K562 (cell line): ENCODE data around the gene PYHIN1. TPM values are rescaled to one million over a fixed set of nuclear protein-coding genes. Genes with fewer than 3 reads are reported as not detected.

Source experiments
- BCL6 ChIP-seq: fragments of 250-450 bp; sonication (Bioruptor Pico); IDR thresholded peaks from 2 replicates; pipeline ENCODE4 v1.4.0; 2020
- CBFB ChIP-seq: sonication (generic); formaldehyde crosslinking; IDR thresholded peaks from 2 replicates; pipeline ENCODE4 v1.4.0; 2020; ENCODE audit warnings: mild to moderate bottlenecking, missing genetic modification reagents
- CCAR2 ChIP-seq: fragments of 200-400 bp; formaldehyde crosslinking; IDR thresholded peaks from 2 replicates; pipeline ENCODE4 v1.6.1; 2017; ENCODE audit warnings: mild to moderate bottlenecking, low read depth, low read length
- L3MBTL2 ChIP-seq: fragments of 450-650 bp; IDR thresholded peaks from 2 replicates; pipeline ENCODE4 v1.6.1; 2016; ENCODE audit warnings: mild to moderate bottlenecking, moderate library complexity
- NBN ChIP-seq: fragments of 450-650 bp; IDR thresholded peaks from 2 replicates; pipeline ENCODE4 v1.6.1; 2016; ENCODE audit warnings: low read depth, mild to moderate bottlenecking
- NONO ChIP-seq, 2 experiments: fragments of 200-400 bp in 1 of 2; fragments of 450-650 bp in 1 of 2; formaldehyde crosslinking in 1 of 2; IDR thresholded peaks; 2 replicates each; pipeline ENCODE4 v1.6.1; 2017; ENCODE audit warnings: low read depth in 2 of 2, mild to moderate bottlenecking in 2 of 2, moderate library complexity in 2 of 2, low read length in 1 of 2
- NR2C1 ChIP-seq, 2 experiments: fragments of 450-650 bp; IDR thresholded peaks; 2 replicates each; pipeline ENCODE4 v1.6.1; 2017; ENCODE audit warnings: mild to moderate bottlenecking in 2 of 2, antibody characterized with exemption in 1 of 2, inconsistent platforms in 1 of 2, missing compliant biosample characterization in 1 of 2, missing genetic modification characterization in 1 of 2
- SIRT6 ChIP-seq: IDR thresholded peaks from one replicate; pipeline ENCODE4 v1.6.1; 2012; ENCODE audit warnings: low read depth, mild to moderate bottlenecking, control low read depth, inconsistent platforms, low read length, moderate library complexity
- SMAD2 ChIP-seq: fragments of 150-350 bp; IDR thresholded peaks from 2 replicates; pipeline ENCODE4 v1.6.1; 2014; ENCODE audit warnings: low read depth, mild to moderate bottlenecking, low read length
- SOX6 ChIP-seq: fragments of 450-650 bp; IDR thresholded peaks from 2 replicates; pipeline ENCODE4 v1.6.1; 2014; ENCODE audit warnings: mild to moderate bottlenecking
- SUPT5H ChIP-seq: fragments of 450-650 bp; IDR thresholded peaks from 2 replicates; pipeline ENCODE4 v1.6.1; 2016
- TAF15 ChIP-seq: fragments of 200-400 bp; formaldehyde crosslinking; IDR thresholded peaks from 2 replicates; pipeline ENCODE4 v1.6.1; 2017; ENCODE audit warnings: mild to moderate bottlenecking, low read depth, low read length, moderate library complexity
- TBP ChIP-seq: optimal IDR thresholded peaks from 2 replicates; pipeline ENCODE3; 2011; ENCODE audit warnings: low read depth, low read length, improper control_type of control experiment
- ZKSCAN3 ChIP-seq: fragments of 250-450 bp; sonication (Bioruptor Pico); IDR thresholded peaks from 2 replicates; pipeline ENCODE4 v1.4.0; 2020
- ZNF224 ChIP-seq: sonication (generic); formaldehyde crosslinking; IDR thresholded peaks from 2 replicates; pipeline ENCODE4 v1.8.0; 2022; ENCODE audit warnings: mild to moderate bottlenecking, missing genetic modification reagents
- ZNF23 ChIP-seq: fragments of 250-450 bp; sonication (Bioruptor Pico); IDR thresholded peaks from 2 replicates; pipeline ENCODE4 v1.4.0; 2020; ENCODE audit warnings: mild to moderate bottlenecking
- ZNF354B ChIP-seq: fragments of 250-450 bp; sonication (Bioruptor Pico); IDR thresholded peaks from 2 replicates; pipeline ENCODE4 v1.4.0; 2020
- ZNF384 ChIP-seq: IDR thresholded peaks from 2 replicates; pipeline ENCODE4 v1.6.1; 2012; ENCODE audit warnings: low read depth, low read length, improper control_type of control experiment
- ZNF431 ChIP-seq: sonication (generic); formaldehyde crosslinking; IDR thresholded peaks from 2 replicates; pipeline ENCODE4 v1.8.0; 2022; ENCODE audit warnings: mild to moderate bottlenecking, missing genetic modification reagents
- polyA plus RNA-seq, 8 experiments: library from polyadenylated mRNA; depleted of rRNA in 4 of 8; stranded (reverse) in 5 of 8; unstranded in 3 of 8; fragments of >200 nt; fragmentation: Nextera tagmentation in 2 of 8; fragmentation: Illumina TruSeq in 1 of 8; extraction: Ambion mirVana in 2 of 8; extraction: Trizol in 1 of 8; gene quantifications; 2 replicates each; pipeline versions ENCODE4 v1.2.1 to v1.2.3, GENCODE V29; 2011 to 2014; ENCODE audit warnings: inconsistent platforms in 1 of 8, missing spikeins in 1 of 8
- total RNA-seq, 7 experiments: library from RNA; depleted of rRNA in 6 of 7; stranded (reverse); fragments of >200 nt in 6 of 7; fragmentation: Illumina TruSeq in 2 of 7; extraction: Trizol in 2 of 7; gene quantifications; 2 replicates each; pipeline versions ENCODE4 v1.2.1 to v1.2.3, GENCODE V29; 2011 to 2021; ENCODE audit warnings: low replicate concordance in 1 of 7
- TF ChIP-seq, protein P1 (sequence below), 2 experiments: fragments of 450-650 bp in 1 of 2; sonication (generic) in 1 of 2; formaldehyde crosslinking; conservative IDR thresholded peaks; 2 replicates each; pipeline versions ENCODE4 v1.4.0 to v1.8.1; 2020 to 2022; ENCODE audit warnings: mild to moderate bottlenecking in 1 of 2, missing genetic modification reagents in 1 of 2
- TF ChIP-seq, protein P2 (sequence below): fragments of 250-450 bp; sonication (Bioruptor Pico); IDR thresholded peaks from 2 replicates; pipeline ENCODE4 v1.5.1; 2021; ENCODE audit warnings: mild to moderate bottlenecking
- TF ChIP-seq, protein P3 (sequence below): fragments of 450-650 bp; IDR thresholded peaks from 2 replicates; pipeline ENCODE4 v1.6.1; 2017; ENCODE audit warnings: antibody characterized with exemption, mild to moderate bottlenecking
- TF ChIP-seq, protein P4 (sequence below): fragments of 250-450 bp; sonication (Bioruptor Pico); IDR thresholded peaks from 2 replicates; pipeline ENCODE4 v1.8.0; 2022; ENCODE audit warnings: moderate library complexity, mild to moderate bottlenecking, inconsistent platforms

PYHIN1 gene
- total and polyA plus RNA-seq, 9 of the 15 experiments (the other 6 are each of a cell fraction or from before 2014, with no cell fraction given): not detected

DNA sequence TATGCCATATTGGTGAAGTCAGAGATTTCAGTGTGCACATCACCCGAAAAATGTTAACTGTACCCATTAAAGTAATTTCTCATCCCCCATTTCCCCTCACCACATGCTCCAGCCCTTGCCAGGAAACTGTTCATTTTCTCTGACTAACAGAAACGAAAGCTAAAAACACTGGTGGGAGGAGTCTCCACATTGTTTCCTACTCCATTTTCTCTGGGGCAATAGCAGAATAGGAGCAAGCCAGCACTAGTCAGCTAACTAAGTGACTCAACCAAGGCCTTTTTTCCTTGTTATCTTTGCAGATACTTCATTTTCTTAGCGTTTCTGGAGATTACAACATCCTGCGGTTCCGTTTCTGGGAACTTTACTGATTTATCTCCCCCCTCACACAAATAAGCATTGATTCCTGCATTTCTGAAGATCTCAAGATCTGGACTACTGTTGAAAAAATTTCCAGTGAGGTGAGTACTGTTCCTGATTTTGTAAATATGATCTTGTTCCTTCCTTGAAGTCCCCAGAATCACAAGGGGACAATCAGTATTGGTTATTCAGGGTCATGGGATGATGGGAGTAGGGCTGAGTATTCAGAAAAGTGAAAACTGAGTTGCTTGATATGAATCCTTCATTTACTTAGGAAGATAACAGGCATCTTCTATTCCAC, 78.5 kb downstream of the PYHIN1 start, which contains the start of gene IFI16 (continued):
- TF ChIP-seq BCL6 (CRISPR knock-in tag): no peak
- TF ChIP-seq ZNF431 (CRISPR knock-in tag): no peak
- TF ChIP-seq SUPT5H: no peak
- no peak for TF ChIP-seq TBP
- TF ChIP-seq, protein P1, sequence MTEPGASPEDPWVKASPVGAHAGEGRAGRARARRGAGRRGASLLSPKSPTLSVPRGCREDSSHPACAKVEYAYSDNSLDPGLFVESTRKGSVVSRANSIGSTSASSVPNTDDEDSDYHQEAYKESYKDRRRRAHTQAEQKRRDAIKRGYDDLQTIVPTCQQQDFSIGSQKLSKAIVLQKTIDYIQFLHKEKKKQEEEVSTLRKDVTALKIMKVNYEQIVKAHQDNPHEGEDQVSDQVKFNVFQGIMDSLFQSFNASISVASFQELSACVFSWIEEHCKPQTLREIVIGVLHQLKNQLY (CRISPR knock-in tag; conservative IDR thresholded peaks at IDR 0.05): no peak
- no peak for TF ChIP-seq SIRT6
- TF ChIP-seq ZNF224 (CRISPR knock-in tag): no peak
- TF ChIP-seq NONO (IDR thresholded peaks at IDR 0.05; ENCODE audit: low read depth in 2 of 2, low read length in 1 of 2): no peak
- no peak for TF ChIP-seq CBFB
- TF ChIP-seq ZKSCAN3 (CRISPR knock-in tag): no peak
- TF ChIP-seq SMAD2: no peak
- no peak for TF ChIP-seq ZNF384
- TF ChIP-seq, protein P2, sequence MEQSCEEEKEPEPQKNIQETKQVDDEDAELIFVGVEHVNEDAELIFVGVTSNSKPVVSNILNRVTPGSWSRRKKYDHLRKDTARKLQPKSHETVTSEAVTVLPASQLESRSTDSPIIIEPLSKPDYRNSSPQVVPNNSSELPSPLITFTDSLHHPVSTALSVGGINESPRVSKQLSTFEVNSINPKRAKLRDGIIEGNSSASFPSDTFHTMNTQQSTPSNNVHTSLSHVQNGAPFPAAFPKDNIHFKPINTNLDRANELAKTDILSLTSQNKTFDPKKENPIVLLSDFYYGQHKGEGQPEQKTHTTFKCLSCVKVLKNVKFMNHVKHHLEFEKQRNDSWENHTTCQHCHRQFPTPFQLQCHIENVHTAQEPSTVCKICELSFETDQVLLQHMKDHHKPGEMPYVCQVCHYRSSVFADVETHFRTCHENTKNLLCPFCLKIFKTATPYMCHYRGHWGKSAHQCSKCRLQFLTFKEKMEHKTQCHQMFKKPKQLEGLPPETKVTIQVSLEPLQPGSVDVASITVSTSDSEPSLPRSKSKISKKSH: no peak
- peak; percentile 90 for TF ChIP-seq SOX6
- TF ChIP-seq ZNF23: no peak
- TF ChIP-seq ZNF354B: no peak
- no peak for TF ChIP-seq NR2C1 (IDR thresholded peaks at IDR 0.05)
- TF ChIP-seq NR2C1 (tag; IDR thresholded peaks at IDR 0.05): 0 out of 2 replicates have a peak, but pooled peaks have one; percentile 6
- TF ChIP-seq L3MBTL2: no peak; the same call in 1 of the 2 replicates
- no peak for TF ChIP-seq TAF15
- TF ChIP-seq CCAR2: no peak
- TF ChIP-seq, protein P3, sequence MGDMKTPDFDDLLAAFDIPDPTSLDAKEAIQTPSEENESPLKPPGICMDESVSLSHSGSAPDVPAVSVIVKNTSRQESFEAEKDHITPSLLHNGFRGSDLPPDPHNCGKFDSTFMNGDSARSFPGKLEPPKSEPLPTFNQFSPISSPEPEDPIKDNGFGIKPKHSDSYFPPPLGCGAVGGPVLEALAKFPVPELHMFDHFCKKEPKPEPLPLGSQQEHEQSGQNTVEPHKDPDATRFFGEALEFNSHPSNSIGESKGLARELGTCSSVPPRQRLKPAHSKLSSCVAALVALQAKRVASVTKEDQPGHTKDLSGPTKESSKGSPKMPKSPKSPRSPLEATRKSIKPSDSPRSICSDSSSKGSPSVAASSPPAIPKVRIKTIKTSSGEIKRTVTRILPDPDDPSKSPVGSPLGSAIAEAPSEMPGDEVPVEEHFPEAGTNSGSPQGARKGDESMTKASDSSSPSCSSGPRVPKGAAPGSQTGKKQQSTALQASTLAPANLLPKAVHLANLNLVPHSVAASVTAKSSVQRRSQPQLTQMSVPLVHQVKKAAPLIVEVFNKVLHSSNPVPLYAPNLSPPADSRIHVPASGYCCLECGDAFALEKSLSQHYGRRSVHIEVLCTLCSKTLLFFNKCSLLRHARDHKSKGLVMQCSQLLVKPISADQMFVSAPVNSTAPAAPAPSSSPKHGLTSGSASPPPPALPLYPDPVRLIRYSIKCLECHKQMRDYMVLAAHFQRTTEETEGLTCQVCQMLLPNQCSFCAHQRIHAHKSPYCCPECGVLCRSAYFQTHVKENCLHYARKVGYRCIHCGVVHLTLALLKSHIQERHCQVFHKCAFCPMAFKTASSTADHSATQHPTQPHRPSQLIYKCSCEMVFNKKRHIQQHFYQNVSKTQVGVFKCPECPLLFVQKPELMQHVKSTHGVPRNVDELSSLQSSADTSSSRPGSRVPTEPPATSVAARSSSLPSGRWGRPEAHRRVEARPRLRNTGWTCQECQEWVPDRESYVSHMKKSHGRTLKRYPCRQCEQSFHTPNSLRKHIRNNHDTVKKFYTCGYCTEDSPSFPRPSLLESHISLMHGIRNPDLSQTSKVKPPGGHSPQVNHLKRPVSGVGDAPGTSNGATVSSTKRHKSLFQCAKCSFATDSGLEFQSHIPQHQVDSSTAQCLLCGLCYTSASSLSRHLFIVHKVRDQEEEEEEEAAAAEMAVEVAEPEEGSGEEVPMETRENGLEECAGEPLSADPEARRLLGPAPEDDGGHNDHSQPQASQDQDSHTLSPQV: no peak
- peak; percentile 80; the same call in 1 of the 2 replicates for TF ChIP-seq NBN
- TF ChIP-seq, protein P4, sequence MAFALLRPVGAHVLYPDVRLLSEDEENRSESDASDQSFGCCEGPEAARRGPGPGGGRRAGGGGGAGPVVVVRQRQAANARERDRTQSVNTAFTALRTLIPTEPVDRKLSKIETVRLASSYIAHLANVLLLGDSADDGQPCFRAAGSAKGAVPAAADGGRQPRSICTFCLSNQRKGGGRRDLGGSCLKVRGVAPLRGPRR (CRISPR knock-in tag): no peak
